RPMI8226 (cell line): ENCODE results near the gene AFAP1.

Experiments used
- DNase-seq: peaks from one replicate; pipeline ENCODE4 v3.0.0-alpha.2; 2015

Gene AFAP1

GRCh38 chr4:7817877-7818398, 121.7 kb downstream of the AFAP1 start:
- no peak for DNase-seq

- DNase-seq = no peak
Observed at GRCh38 chr4:7816771-7817170, 122.9 kb downstream of the AFAP1 start.

GRCh38 chr4:7815981-7816380, 123.7 kb downstream of the AFAP1 start:
- DNase-seq = no peak

GRCh38 chr4:7815562-7815961, 124.1 kb downstream of the AFAP1 start:
- DNase-seq = no peak

GRCh38 chr4:7814451-7814850, 125.2 kb downstream of the AFAP1 start:
- no peak for DNase-seq

- DNase-seq = no peak
Observed at GRCh38 chr4:7813674-7814073, 126.0 kb downstream of the AFAP1 start.

- no peak for DNase-seq
Observed at GRCh38 chr4:7812921-7813320, 126.7 kb downstream of the AFAP1 start.

- no peak for DNase-seq
Observed at GRCh38 chr4:7812231-7812857, 127.3 kb downstream of the AFAP1 start.

- no peak for DNase-seq
Observed at GRCh38 chr4:7811536-7812191, 128.0 kb downstream of the AFAP1 start.

- DNase-seq = no peak
Observed at GRCh38 chr4:7810783-7811535, 128.7 kb downstream of the AFAP1 start.

- no peak for DNase-seq
Observed at GRCh38 chr4:7808752-7809151, 130.9 kb downstream of the AFAP1 start.

GRCh38 chr4:7808181-7808580, 131.5 kb downstream of the AFAP1 start:
- DNase-seq = no peak

- DNase-seq = no peak
Observed at GRCh38 chr4:7807351-7807921, 132.2 kb downstream of the AFAP1 start.

GRCh38 chr4:7806338-7807090, 133.1 kb downstream of the AFAP1 start:
- no peak for DNase-seq

GRCh38 chr4:7805533-7806337, 133.9 kb downstream of the AFAP1 start:
- no peak for DNase-seq

GRCh38 chr4:7804756-7805385, 134.8 kb downstream of the AFAP1 start:
- DNase-seq = no peak

GRCh38 chr4:7803992-7804755, 135.5 kb downstream of the AFAP1 start:
- DNase-seq = peak; percentile 70

- no peak for DNase-seq
Observed at GRCh38 chr4:7803371-7803770, 136.3 kb downstream of the AFAP1 start.

- peak; percentile 71 for DNase-seq
Observed at GRCh38 chr4:7802093-7802726, 137.5 kb downstream of the AFAP1 start.

GRCh38 chr4:7801641-7802040, 138.0 kb downstream of the AFAP1 start:
- DNase-seq = no peak
